Measurements from ENCODE around the gene OTULIN. TPM values are rescaled to one million over a fixed set of nuclear protein-coding genes. Genes with fewer than 3 reads are reported as not detected.

The OTULIN gene
- total and polyA plus RNA-seq, 2 of the 8 experiments (the other 6 are each of a cell fraction or from before 2014, with no cell fraction given) = 5.2 to 34.8 TPM

DNA sequence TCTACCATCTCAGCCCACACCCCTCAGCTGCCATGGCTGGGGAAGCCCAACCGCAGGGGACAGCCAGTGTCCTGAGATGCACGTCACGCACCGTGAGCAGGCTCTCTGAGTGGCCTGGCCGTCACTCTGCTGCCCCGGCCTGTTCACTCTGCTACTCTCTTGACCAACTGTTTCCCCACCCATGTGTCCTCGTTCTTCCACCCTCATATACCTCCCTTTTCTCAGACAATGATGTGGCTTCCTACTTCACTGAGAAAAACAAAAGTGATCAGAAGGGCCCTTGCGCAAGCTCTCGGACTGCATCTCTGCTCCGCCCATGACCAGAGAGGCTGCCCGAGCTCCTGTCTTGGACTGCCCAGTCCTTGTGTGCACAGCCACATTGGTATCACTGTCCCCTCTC is 47.6 kb downstream of the OTULIN start:
- Histone ChIP-seq H2AK5ac (ENCODE audit: low read depth, low read length) (no peak overlapping the region), H3K27ac (ENCODE audit: low read depth, low read length) (no peak overlapping the region), H2BK120ac (replicated peaks; ENCODE audit: low read depth, low read length) (no peak overlapping the region), H4K8ac (ENCODE audit: extremely low read depth, insufficient read depth, low read length) (no peak overlapping the region), H4K91ac (replicated peaks; ENCODE audit: insufficient read length, low read length) (no peak overlapping the region), H2BK5ac (ENCODE audit: low read depth, low read length) (no peak overlapping the region), H3K9me3 (ENCODE audit: insufficient read depth in 2 of 2, low read depth in 1 of 2, low read length in 1 of 2) (peaks cover 3 to 5% of the 10 kb centered on the region in 2 experiments; a peak in 2 of 4 replicates), H3K79me2 (ENCODE audit: control insufficient read depth in 1 of 2, insufficient read depth in 2 of 2, low read length in 2 of 2) (no peaks in the 10 kb centered on the region), H3K4ac (replicated peaks; ENCODE audit: insufficient read length, low read depth, low read length) (no peak overlapping the region), H4K5ac (ENCODE audit: insufficient read length, low read depth, low read length) (no peak overlapping the region), H3K14ac (ENCODE audit: insufficient read length) (no peak overlapping the region), H3K36me3 (ENCODE audit: control insufficient read depth in 2 of 4, insufficient read depth in 4 of 4, low read length in 3 of 4) (peaks cover 0 to 15% (median 5%) of the 10 kb centered on the region in 4 experiments; a peak in 5 of 8 replicates), H3K23ac (ENCODE audit: insufficient read length) (no peak overlapping the region), H2BK12ac (ENCODE audit: low read depth, low read length) (no peak overlapping the region), H3K9ac (replicated peaks in 1 of 4; ENCODE audit: extremely low read depth in 1 of 4, low read depth in 3 of 4, low read length in 3 of 4) (no peak overlapping the region), H4K20me1 (replicated peaks in 1 of 2; ENCODE audit: control insufficient read depth in 1 of 2, insufficient read depth in 2 of 2, low read length in 2 of 2) (no peaks in the 10 kb centered on the region), H3K56ac (replicated peaks; ENCODE audit: insufficient read length, low read depth, low read length) (no peak overlapping the region), H2AFZ (ENCODE audit: low read length) (no peak overlapping the region), H3K4me1 (replicated peaks in 1 of 4; ENCODE audit: control insufficient read depth in 3 of 4, insufficient read depth in 4 of 4, low read length in 3 of 4) (no peaks in the 10 kb centered on the region), H3K4me3 (ENCODE audit: extremely low read depth in 1 of 4, insufficient read depth in 2 of 4, low read depth in 3 of 4, low read length in 4 of 4) (no peak overlapping the region), H3K79me1 (ENCODE audit: low read depth, low read length) (no peaks in the 10 kb centered on the region; the same call in 1 of the 2 replicates), H2BK20ac (ENCODE audit: low read length) (no peak overlapping the region), H3K4me2 (ENCODE audit: insufficient read depth in 1 of 2, low read depth in 2 of 2, low read length in 2 of 2) (no peak overlapping the region), H3K18ac (ENCODE audit: extremely low read depth, low read length) (no peak overlapping the region), H3K23me2 (ENCODE audit: low read depth, low read length) (no peaks in the 10 kb centered on the region), H2BK15ac (ENCODE audit: low read length) (no peak overlapping the region), H3K27me3 (replicated peaks in 1 of 4; ENCODE audit: control insufficient read depth in 3 of 4, extremely low read depth in 1 of 4, insufficient read depth in 3 of 4, low read length in 3 of 4) (no peaks in the 10 kb centered on the region)
- FAIRE-seq (no peak), DNase-seq (ENCODE audit: low read depth in 1 of 2, low spot score in 2 of 2) (no peak)
- CTCF ChIA-PET (ENCODE audit: partially characterized antibody) = interaction anchor here (1.2 kb wide), 1 partner anchor 16 kb away, joined by 4 read pairs; no protein-coding TSS in a partner anchor
- POLR2A ChIA-PET (ENCODE audit: partially characterized antibody) = interaction anchor here (1.3 kb wide), 1 partner anchor 14 kb away, joined by 3 read pairs; no protein-coding TSS in a partner anchor
- WGBS, 2 experiments (ENCODE audit: extremely low coverage in 1 of 2, insufficient coverage in 1 of 2, insufficient read length in 1 of 2, insufficient replicate concordance in 2 of 2, low coverage in 1 of 2, low lambda C conversion rate in 2 of 2, missing lambda C conversion rate in 1 of 2) = 93% methylated on average over 11 of the region's 11 CpGs; no CpG with 5 or more reads in 1 of the 2 experiments
- TF ChIP-seq CBX8 (IDR thresholded peaks at IDR 0.05; ENCODE audit: borderline replicate concordance, low read depth, low read length) (no peak), TCF12 (IDR thresholded peaks at IDR 0.05; ENCODE audit: low read depth, low read length) (no peak), TBP (IDR thresholded peaks at IDR 0.05; ENCODE audit: low read depth, low read length) (no peak), SIN3A (conservative IDR thresholded peaks at IDR 0.05 in 1 of 2, IDR thresholded peaks at IDR 0.05 in 1 of 2; ENCODE audit: low read depth in 1 of 2, low read length in 2 of 2) (no peak), YY1 (IDR thresholded peaks at IDR 0.05; ENCODE audit: low read depth, low read length) (no peak), GABPA (IDR thresholded peaks at IDR 0.05; ENCODE audit: borderline replicate concordance, insufficient read depth, low read length) (no peak), SAP30 (IDR thresholded peaks at IDR 0.05; ENCODE audit: insufficient read depth, insufficient replicate concordance, low read length) (no peak), RAD21 (IDR thresholded peaks at IDR 0.05 in 1 of 2, conservative IDR thresholded peaks at IDR 0.05 in 1 of 2; ENCODE audit: low read depth in 2 of 2, low read length in 2 of 2) (no peak), RNF2 (IDR thresholded peaks at IDR 0.05; ENCODE audit: borderline replicate concordance, low read depth, low read length, missing control alignments, poor library complexity, severe bottlenecking) (no peak)
- TF ChIP-seq, protein P1, sequence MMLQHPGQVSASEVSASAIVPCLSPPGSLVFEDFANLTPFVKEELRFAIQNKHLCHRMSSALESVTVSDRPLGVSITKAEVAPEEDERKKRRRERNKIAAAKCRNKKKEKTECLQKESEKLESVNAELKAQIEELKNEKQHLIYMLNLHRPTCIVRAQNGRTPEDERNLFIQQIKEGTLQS (IDR thresholded peaks at IDR 0.05; ENCODE audit: insufficient read depth, low read depth, low read length) = no peak
- TF ChIP-seq, protein P2, sequence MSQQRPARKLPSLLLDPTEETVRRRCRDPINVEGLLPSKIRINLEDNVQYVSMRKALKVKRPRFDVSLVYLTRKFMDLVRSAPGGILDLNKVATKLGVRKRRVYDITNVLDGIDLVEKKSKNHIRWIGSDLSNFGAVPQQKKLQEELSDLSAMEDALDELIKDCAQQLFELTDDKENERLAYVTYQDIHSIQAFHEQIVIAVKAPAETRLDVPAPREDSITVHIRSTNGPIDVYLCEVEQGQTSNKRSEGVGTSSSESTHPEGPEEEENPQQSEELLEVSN (IDR thresholded peaks at IDR 0.05) = no peak
